HepG2 (cell line): Measurements from ENCODE around the gene KMT2A. TPM values are rescaled to one million over a fixed set of nuclear protein-coding genes. Genes with fewer than 3 reads are reported as not detected.
A peak's percentile ranks its signal among the peaks of the same experiment; 100 is the strongest.

Source experiments
- HMG20B ChIP-seq: conservative IDR thresholded peaks from 2 replicates; pipeline ENCODE4 v1.6.1; 2016; ENCODE audit warnings: missing genetic modification reagents, missing compliant biosample characterization
- KDM2A ChIP-seq: sonication (generic); formaldehyde crosslinking; IDR thresholded peaks from 2 replicates; pipeline ENCODE4 v1.4.0; 2020; ENCODE audit warnings: low read depth, missing genetic modification reagents, borderline replicate concordance
- NAIF1 ChIP-seq: sonication (generic); formaldehyde crosslinking; IDR thresholded peaks from 2 replicates; pipeline ENCODE4 v1.5.0; 2020; ENCODE audit warnings: mild to moderate bottlenecking, missing genetic modification reagents, borderline replicate concordance
- PLRG1 ChIP-seq: fragments of 450-650 bp; conservative IDR thresholded peaks from 2 replicates; pipeline ENCODE4 v1.6.1; 2016
- SP1 ChIP-seq, 2 experiments: fragments of 450-650 bp in 1 of 2; sonication (generic) in 1 of 2; formaldehyde crosslinking in 1 of 2; IDR thresholded peaks; 2 replicates each; pipeline versions ENCODE4 v1.4.0 to v1.6.1; 2016 to 2020; ENCODE audit warnings: missing genetic modification reagents in 1 of 2
- SRSF4 ChIP-seq: fragments of 200-400 bp; formaldehyde crosslinking; IDR thresholded peaks from one replicate; pipeline ENCODE4 v1.6.1; 2018; ENCODE audit warnings: mild to moderate bottlenecking, low read depth, low read length, moderate library complexity; ENCODE audit not compliant: poor library complexity, severe bottlenecking
- SYNCRIP ChIP-seq: fragments of 200-400 bp; formaldehyde crosslinking; IDR thresholded peaks from 2 replicates; pipeline ENCODE4 v1.6.1; 2018; ENCODE audit warnings: mild to moderate bottlenecking, low read depth, low read length; ENCODE audit not compliant: insufficient read depth
- TAF1 ChIP-seq: sonication (generic); formaldehyde crosslinking; IDR thresholded peaks from 2 replicates; pipeline ENCODE4 v1.4.0; 2020; ENCODE audit warnings: missing genetic modification reagents
- ZNF136 ChIP-seq: sonication (generic); formaldehyde crosslinking; IDR thresholded peaks from 2 replicates; pipeline ENCODE4 v1.8.1; 2022; ENCODE audit warnings: low read depth, mild to moderate bottlenecking, moderate library complexity, missing genetic modification reagents
- ZNF564 ChIP-seq: sonication (generic); formaldehyde crosslinking; IDR thresholded peaks from 2 replicates; pipeline ENCODE4 v1.8.1; 2023; ENCODE audit warnings: mild to moderate bottlenecking, missing genetic modification reagents
- ZNF672 ChIP-seq: sonication (generic); formaldehyde crosslinking; IDR thresholded peaks from 2 replicates; pipeline ENCODE4 v1.8.1; 2022; ENCODE audit warnings: missing genetic modification reagents
- ZNF777 ChIP-seq: sonication (generic); formaldehyde crosslinking; IDR thresholded peaks from 2 replicates; pipeline ENCODE4 v1.4.0; 2020; ENCODE audit warnings: missing genetic modification reagents
- polyA plus RNA-seq, 8 experiments: library from polyadenylated mRNA; depleted of rRNA in 3 of 8; stranded (reverse) in 7 of 8; unstranded in 1 of 8; fragments of >200 nt; fragmentation: Illumina TruSeq in 4 of 8; extraction: Trizol in 4 of 8; gene quantifications; 2 replicates each; pipeline versions ENCODE4 v1.2.1 to v1.2.3, GENCODE V29; 2011 to 2016; ENCODE audit warnings: low read depth in 4 of 8, missing spikeins in 1 of 8, mixed read lengths in 1 of 8; ENCODE audit not compliant: insufficient read depth in 1 of 8
- total RNA-seq, 5 experiments: library from RNA; depleted of rRNA; stranded (reverse); fragments of >200 nt; fragmentation: Illumina TruSeq; extraction: Trizol; gene quantifications; 2 replicates each; pipeline ENCODE4 v1.2.3, GENCODE V29; 2016; ENCODE audit warnings: low read depth in 1 of 5
- TF ChIP-seq, protein P1 (sequence below): conservative IDR thresholded peaks from 2 replicates; pipeline ENCODE4 v1.6.1; 2018; ENCODE audit warnings: missing genetic modification reagents
- TF ChIP-seq, protein P2 (sequence below): sonication (generic); formaldehyde crosslinking; IDR thresholded peaks from 2 replicates; pipeline ENCODE4 v1.9.0; 2021; ENCODE audit warnings: mild to moderate bottlenecking, missing genetic modification reagents
- TF ChIP-seq, protein P3 (sequence below): sonication (generic); formaldehyde crosslinking; IDR thresholded peaks from 2 replicates; pipeline ENCODE4 v1.8.0; 2022; ENCODE audit warnings: mild to moderate bottlenecking, missing genetic modification reagents, moderate library complexity
- TF ChIP-seq, protein P4 (sequence below): sonication (generic); formaldehyde crosslinking; IDR thresholded peaks from 2 replicates; pipeline ENCODE4 v1.5.1; 2020; ENCODE audit warnings: mild to moderate bottlenecking, moderate library complexity, missing genetic modification reagents

Gene KMT2A
- total and polyA plus RNA-seq, 2 of the 13 experiments (the other 11 are each of a cell fraction or from before 2014, with no cell fraction given): 12.4 to 20.0 TPM

DNA sequence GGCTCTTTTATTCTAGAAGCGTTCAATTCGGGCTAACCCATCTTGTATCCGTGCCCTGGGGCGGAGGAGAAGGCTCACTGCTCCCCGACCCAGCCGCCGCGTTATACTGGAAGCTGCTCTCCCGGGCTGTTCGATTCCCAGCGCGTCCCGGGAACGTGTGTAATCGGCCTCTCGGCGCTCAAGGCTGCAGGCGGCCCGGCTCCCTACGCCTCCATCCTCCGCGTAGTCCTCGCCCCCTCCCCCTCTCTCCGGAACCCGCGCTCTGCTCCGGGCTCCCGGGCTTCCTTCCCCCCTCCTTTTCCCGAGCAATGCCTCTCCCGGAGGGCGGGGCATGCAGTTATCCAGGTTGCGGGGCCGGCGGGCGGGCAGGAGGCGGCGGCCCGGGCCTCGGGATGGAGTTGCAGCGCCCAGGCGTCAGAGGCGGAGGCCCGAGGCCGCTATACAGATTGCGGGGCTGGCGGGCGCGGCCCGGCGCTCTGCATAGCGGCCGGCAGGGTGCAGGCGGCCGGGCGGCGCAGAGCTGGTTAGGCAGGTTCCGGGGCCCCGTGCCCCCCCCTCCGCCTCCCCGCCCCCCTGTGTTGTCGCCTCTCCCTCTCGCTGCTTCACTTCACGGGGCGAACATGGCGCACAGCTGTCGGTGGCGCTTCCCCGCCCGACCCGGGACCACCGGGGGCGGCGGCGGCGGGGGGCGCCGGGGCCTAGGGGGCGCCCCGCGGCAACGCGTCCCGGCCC is at the start of gene KMT2A (continued):
- TF ChIP-seq PLRG1: no peak
- TF ChIP-seq ZNF136 (CRISPR knock-in tag): no peak
- TF ChIP-seq SRSF4: no peak
- no peak for TF ChIP-seq ZNF777 (CRISPR knock-in tag)
- TF ChIP-seq, protein P1, sequence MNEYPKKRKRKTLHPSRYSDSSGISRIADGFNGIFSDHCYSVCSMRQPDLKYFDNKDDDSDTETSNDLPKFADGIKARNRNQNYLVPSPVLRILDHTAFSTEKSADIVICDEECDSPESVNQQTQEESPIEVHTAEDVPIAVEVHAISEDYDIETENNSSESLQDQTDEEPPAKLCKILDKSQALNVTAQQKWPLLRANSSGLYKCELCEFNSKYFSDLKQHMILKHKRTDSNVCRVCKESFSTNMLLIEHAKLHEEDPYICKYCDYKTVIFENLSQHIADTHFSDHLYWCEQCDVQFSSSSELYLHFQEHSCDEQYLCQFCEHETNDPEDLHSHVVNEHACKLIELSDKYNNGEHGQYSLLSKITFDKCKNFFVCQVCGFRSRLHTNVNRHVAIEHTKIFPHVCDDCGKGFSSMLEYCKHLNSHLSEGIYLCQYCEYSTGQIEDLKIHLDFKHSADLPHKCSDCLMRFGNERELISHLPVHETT: peak; percentile 89
- no peak for TF ChIP-seq SP1 (IDR thresholded peaks at IDR 0.05)
- TF ChIP-seq SP1 (CRISPR knock-in tag; IDR thresholded peaks at IDR 0.05): peak; percentile 87
- 0 out of 2 replicates have a peak, but pooled peaks have one; percentile 3 for TF ChIP-seq ZNF672 (CRISPR knock-in tag)
- TF ChIP-seq NAIF1 (CRISPR knock-in tag): no peak
- peak; percentile 93 for TF ChIP-seq KDM2A
- TF ChIP-seq, protein P2, sequence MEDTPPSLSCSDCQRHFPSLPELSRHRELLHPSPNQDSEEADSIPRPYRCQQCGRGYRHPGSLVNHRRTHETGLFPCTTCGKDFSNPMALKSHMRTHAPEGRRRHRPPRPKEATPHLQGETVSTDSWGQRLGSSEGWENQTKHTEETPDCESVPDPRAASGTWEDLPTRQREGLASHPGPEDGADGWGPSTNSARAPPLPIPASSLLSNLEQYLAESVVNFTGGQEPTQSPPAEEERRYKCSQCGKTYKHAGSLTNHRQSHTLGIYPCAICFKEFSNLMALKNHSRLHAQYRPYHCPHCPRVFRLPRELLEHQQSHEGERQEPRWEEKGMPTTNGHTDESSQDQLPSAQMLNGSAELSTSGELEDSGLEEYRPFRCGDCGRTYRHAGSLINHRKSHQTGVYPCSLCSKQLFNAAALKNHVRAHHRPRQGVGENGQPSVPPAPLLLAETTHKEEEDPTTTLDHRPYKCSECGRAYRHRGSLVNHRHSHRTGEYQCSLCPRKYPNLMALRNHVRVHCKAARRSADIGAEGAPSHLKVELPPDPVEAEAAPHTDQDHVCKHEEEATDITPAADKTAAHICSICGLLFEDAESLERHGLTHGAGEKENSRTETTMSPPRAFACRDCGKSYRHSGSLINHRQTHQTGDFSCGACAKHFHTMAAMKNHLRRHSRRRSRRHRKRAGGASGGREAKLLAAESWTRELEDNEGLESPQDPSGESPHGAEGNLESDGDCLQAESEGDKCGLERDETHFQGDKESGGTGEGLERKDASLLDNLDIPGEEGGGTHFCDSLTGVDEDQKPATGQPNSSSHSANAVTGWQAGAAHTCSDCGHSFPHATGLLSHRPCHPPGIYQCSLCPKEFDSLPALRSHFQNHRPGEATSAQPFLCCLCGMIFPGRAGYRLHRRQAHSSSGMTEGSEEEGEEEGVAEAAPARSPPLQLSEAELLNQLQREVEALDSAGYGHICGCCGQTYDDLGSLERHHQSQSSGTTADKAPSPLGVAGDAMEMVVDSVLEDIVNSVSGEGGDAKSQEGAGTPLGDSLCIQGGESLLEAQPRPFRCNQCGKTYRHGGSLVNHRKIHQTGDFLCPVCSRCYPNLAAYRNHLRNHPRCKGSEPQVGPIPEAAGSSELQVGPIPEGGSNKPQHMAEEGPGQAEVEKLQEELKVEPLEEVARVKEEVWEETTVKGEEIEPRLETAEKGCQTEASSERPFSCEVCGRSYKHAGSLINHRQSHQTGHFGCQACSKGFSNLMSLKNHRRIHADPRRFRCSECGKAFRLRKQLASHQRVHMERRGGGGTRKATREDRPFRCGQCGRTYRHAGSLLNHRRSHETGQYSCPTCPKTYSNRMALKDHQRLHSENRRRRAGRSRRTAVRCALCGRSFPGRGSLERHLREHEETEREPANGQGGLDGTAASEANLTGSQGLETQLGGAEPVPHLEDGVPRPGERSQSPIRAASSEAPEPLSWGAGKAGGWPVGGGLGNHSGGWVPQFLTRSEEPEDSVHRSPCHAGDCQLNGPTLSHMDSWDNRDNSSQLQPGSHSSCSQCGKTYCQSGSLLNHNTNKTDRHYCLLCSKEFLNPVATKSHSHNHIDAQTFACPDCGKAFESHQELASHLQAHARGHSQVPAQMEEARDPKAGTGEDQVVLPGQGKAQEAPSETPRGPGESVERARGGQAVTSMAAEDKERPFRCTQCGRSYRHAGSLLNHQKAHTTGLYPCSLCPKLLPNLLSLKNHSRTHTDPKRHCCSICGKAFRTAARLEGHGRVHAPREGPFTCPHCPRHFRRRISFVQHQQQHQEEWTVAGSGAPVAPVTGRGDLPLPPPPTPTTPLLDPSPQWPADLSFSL: no peak
- peak; percentile 82 for TF ChIP-seq TAF1
- no peak for TF ChIP-seq ZNF564 (CRISPR knock-in tag)
- TF ChIP-seq SYNCRIP: no peak
- TF ChIP-seq HMG20B (CRISPR knock-in tag): peak; percentile 9; the same call in 1 of the 2 replicates
- TF ChIP-seq, protein P3, sequence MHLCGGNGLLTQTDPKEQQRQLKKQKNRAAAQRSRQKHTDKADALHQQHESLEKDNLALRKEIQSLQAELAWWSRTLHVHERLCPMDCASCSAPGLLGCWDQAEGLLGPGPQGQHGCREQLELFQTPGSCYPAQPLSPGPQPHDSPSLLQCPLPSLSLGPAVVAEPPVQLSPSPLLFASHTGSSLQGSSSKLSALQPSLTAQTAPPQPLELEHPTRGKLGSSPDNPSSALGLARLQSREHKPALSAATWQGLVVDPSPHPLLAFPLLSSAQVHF: no peak
- TF ChIP-seq, protein P4, sequence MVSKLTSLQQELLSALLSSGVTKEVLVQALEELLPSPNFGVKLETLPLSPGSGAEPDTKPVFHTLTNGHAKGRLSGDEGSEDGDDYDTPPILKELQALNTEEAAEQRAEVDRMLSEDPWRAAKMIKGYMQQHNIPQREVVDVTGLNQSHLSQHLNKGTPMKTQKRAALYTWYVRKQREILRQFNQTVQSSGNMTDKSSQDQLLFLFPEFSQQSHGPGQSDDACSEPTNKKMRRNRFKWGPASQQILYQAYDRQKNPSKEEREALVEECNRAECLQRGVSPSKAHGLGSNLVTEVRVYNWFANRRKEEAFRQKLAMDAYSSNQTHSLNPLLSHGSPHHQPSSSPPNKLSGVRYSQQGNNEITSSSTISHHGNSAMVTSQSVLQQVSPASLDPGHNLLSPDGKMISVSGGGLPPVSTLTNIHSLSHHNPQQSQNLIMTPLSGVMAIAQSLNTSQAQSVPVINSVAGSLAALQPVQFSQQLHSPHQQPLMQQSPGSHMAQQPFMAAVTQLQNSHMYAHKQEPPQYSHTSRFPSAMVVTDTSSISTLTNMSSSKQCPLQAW (CRISPR knock-in tag): no peak
